Stimulated activated CD8-positive, alpha-beta memory T cell treated with anti-CD3 and anti-CD28 coated beads, Interleukin-2, amount 100 ng/mL, for 1 hour (primary cell): ENCODE results near the gene TMEM258.
A peak's percentile ranks its signal among the peaks of the same experiment; 100 is the strongest.

Source experiments
- DNase-seq, 2 donors: peaks; one replicate each; pipeline ENCODE4 v3.0.0-alpha.2; 2020; ENCODE audit warnings: low read depth in 2 of 2

Gene TMEM258

GRCh38 chr11:61760946-61761345, 31.5 kb downstream of the TMEM258 start:
- DNase-seq: no peak

GRCh38 chr11:61757213-61757862, 35.1 kb downstream of the TMEM258 start:
- DNase-seq: no peak

DNA sequence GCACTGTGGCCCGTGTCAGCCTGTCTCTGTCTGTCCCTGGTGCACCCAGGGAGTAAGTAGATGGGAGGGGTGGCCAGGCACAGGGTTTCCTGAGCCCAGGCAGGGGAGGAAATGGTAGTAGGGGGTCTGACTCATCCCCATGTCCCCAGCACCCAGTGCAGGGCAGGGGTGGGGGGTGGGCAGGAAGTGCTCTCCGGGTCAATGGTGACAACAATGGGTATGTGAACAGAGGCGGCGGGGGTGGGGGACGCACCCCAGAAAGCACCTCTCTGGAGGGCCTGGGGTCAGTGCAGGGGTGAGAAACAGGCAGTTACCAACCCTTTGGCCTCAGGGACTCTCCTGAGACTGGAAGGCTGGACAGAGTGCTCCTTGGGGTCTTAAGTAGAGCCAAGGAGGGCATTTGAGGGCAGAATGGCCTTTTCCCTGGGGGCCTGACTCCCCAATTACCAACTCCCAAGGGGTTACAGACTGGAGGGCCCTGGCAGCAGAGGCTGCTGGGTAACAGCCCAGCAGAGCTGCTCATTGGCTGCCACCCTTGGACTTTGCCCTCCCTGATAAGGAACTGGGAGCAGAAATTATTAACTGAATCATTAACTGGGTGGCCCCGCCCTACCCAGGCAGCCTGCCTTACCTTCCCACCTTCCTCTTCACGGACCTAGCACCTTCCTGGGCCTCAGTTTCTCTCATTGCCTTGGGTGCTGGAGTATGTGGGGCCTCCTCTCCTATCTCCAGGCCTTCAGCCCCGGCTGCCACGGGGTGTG, 35.8 kb downstream of the TMEM258 start:
- DNase-seq: peak in 1 of 2 donors; percentile 15

DNA sequence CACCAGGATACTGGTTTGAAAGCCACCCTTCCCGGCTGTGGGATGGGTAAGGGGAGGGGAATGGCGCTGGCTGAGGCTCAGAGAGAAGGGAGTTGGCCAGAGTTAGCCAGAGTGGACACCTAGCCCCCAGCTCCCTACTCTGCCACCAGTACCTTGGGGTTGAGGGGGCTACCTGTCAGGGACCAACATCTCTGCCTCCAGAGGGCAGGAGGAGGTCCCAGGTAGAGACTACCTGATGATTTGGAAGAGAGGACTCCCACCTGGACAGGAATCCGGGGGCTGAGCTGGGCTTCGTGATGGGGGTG, 36.3 kb downstream of the TMEM258 start:
- DNase-seq: no peak

- no peak for DNase-seq
Observed at GRCh38 chr11:61754534-61755482, 37.6 kb downstream of the TMEM258 start.

- DNase-seq: no peak
Observed at GRCh38 chr11:61753672-61754071, 38.7 kb downstream of the TMEM258 start.

- DNase-seq: no peak
Observed at GRCh38 chr11:61752925-61753521, 39.4 kb downstream of the TMEM258 start.

DNA sequence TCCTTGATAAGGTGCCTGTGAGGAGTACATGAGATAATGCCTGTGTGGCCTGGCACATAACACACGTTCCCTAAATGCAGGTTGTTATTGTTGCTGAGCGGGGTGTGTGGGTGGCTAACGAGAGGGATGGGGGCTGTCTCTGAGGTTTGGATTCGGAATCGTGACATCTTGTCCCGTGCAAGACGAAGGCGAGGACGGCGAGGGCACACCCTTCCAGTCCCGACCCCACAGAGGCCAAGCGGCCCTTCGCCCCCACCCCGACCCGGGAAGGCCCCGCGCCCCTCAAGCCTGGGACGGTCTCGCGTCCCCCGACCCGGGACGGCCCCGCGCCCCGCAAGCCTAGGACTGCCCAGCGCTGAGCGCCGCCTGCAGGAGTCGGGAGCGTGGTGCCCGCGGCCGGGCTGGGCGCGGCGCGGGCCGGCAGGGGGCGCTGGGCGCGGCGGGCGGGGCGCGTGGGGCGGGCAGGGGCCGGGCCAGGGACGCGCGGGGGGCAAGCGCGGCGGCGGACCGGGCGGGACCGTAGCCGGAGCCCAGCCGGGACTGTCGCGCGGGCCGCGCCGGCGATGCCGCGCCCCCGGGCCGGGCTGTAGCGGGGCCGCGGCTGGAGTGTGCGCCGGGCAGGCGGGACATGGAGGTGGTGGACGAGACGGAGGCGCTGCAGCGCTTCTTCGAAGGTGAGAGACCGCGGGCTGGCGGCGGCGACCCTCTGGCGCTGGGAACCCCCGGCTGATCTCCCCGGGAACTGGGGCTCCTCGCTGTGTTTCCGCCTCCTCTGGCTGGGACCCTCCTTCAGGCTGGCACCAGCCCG, 40.1 kb downstream of the TMEM258 start, which contains the start of gene MYRF:
Gene MYRF, plus strand, starts transcription at position 520 of the 808 bp plus-strand sequence. Its CDS starts 109 bp downstream, at position 629.
- peak; percentile 13 to 35 for DNase-seq

DNA sequence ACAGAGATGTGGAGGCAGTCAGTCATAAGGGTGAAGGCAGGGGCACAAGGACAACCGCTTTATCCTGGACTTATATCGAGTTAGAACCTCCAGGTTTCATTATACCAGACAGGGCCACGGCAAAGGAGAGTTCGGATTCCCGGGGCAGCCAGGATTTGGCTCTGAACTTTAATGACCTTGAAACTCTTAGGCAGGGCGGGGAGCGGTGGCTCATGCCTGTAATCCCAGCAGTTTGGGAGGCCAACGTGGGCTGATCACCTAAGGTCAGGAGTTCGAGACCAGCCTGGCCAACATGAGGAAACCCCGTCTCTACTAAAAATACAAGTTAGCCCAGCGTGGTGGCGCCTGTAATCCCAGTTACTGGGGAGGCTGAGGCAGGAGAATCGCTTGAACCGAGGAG, 41.0 kb downstream of the TMEM258 start:
- DNase-seq: no peak

DNA sequence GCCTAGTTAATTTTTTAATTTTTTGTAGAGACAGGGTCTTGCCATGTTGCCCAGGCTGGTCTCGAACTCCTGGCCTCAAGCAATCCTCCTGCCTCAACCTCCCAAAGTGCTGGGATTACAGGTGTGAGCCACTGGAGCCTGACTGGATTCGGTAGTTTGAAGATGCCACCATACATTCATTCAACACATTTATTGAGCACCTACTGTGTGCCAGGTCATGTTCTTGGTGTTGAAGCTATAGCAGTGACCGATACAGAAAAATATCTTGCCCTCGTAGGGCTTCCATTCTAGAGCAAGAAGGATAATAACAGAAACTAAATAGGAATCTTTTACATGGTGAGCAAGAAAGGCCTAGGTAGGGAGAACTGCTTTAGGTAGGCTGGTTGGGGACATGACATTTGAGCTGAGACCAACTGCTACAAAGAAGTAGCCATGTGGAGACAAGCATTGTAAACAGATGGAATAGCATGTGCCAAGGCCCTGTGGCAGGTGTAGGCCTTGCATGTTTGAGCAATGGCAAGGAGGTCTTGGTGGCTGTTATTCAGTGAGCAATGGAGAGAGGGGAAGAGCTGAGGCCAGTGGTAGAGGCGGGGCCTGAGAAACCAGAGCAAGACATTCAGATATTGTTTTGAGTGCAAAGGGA, 41.6 kb downstream of the TMEM258 start:
- DNase-seq: no peak

DNA sequence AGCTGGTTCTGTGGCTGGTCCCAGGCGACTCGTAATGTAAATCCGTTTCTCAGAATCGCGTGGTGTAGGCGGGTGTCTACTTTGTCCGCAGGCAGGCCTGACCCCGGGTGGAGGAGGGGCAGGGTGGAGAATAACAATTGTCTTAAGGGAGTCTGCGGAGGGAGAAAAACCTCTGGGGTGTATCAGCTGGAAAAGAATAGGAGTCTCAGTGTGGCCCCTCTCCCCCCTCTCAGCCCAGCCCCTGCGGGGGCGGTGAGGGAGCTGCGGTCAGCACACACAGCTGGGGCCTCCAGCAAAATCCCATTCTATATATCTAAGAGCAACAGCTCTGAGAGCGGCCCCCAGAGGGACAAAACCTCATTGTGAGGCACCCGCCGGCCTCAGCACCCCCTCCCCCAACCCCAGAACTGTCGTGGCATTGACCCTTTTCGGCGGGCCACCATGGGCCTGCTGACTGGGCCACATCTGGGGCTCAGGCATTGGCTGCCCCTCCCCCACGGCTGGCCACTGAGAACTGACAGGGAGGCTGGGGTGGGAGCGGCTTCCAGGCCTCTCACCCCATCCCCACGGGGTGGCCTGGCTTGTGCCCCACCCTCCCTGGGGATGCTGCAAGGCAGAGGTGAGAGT, 42.7 kb downstream of the TMEM258 start:
- DNase-seq: no peak

DNA sequence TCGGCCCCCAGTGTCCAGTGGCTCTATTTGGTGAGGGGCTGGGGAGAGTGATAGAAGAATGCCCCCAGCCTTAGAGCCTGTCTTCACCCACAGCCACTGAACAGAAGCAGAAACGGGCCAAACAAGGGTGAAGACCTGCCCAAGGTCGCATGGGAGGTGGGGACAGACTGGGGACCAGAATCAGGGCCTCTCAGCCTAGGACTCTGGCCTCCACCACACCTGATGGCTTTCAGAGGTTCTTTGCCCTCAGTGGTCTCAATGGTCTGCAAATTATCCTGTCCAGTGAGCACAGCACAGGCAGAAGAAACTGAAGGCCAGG, 44.5 kb downstream of the TMEM258 start:
- no peak for DNase-seq

DNA sequence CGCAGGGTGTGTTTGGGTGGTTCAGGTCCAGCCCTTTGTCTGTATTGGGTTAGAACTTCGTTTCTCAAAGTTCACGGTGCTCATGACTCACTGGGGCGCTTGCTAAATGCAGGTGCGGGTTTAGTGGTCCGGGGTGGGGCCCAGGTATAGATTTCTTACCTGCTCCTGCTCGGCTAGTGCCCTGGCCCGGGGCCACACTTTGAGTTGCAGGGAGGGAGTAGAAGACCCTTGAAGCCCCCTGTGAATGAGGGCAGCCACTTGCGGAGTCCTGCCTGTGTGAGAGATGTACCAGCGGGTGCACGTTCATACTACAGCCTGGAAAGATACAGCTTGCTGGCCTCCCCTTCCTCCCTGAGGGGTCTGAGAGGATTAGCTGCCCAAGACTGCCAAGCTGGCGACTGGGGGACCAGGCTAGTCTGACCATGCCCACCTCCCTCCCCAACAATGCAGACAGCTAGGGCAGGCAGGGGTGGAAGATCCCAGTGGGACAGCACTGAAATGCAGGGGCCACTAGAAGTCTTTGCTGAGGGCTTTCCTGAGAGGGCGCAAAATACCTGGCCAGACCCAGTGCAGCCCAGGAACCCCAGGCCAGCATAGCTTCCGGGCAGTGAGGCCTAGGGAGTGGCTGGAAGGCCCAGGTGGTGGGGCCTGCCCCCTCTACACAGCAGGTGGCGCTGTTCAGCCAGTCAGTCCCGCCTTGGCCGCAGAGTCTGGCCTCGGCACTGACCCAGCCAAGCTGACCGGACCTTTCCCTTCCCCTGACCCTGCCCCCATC, 45.0 kb downstream of the TMEM258 start:
- peak in 1 of 2 donors; percentile 14 for DNase-seq

- DNase-seq: no peak
Observed at GRCh38 chr11:61746442-61747191, 45.8 kb downstream of the TMEM258 start.

GRCh38 chr11:61745781-61746441, 46.5 kb downstream of the TMEM258 start:
- DNase-seq: no peak

- DNase-seq: no peak
Observed at GRCh38 chr11:61744609-61745156, 47.7 kb downstream of the TMEM258 start.

DNA sequence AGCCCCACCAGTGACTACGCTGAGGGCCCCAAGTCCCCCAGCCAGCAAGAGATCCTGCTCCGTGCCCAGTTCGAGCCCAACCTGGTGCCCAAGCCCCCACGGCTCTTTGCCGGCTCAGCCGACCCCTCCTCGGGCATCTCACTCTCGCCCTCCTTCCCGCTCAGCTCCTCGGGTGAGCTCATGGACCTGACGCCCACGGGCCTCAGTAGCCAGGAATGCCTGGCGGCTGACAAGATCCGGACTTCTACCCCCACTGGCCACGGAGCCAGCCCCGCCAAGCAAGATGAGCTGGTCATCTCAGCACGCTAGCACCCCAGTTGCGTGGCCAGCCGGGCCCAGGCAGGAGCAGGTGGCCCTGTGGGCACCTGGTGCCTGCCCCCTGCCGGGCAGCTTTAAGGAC, 48.2 kb downstream of the TMEM258 start:
- DNase-seq: no peak
